GM18520 (cell line): Measurements from ENCODE around the gene ZNF626.
A peak's percentile ranks its signal among the peaks of the same experiment; 100 is the strongest.
"Not testable (repeated sequence)": the region's sequence is repeated elsewhere in the genome, so short reads cannot be mapped to it uniquely, and the experiment has no call there.

Experiments used
- ATAC-seq: cut with Tn5 transposase; IDR thresholded peaks from one replicate; pipeline ENCODE4 v1.9.1; 2021; ENCODE audit not compliant: unreplicated experiment

ZNF626 gene

GRCh38 chr19:20661150-20661819 lies at the start of gene ZNF626:
Gene ZNF626 (minus strand): TSS chr19:20661571. CDS start chr19:20661446, 125 bp downstream.
- ATAC-seq, result peak; percentile 92

DNA sequence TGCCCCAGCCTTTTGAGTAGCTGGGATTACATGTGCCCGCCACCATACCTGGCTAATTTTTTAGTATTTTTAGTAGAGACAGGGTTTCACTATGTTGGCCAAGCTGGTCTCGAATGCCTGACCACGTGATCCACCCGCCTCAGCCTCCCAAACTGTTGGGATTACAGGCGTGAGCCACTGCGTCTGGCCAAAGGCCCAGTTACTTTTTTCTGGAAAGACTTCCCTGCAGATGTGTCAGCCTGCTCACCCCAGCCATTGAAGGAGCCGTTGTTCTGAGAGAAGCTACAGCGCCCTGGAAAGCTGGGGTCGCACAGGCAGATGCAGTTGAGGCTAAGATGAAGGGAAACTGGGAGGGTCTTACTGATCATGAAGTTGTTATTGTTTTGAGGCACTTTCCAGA lies 7.9 kb upstream of the ZNF626 start:
- ATAC-seq, result no peak

DNA sequence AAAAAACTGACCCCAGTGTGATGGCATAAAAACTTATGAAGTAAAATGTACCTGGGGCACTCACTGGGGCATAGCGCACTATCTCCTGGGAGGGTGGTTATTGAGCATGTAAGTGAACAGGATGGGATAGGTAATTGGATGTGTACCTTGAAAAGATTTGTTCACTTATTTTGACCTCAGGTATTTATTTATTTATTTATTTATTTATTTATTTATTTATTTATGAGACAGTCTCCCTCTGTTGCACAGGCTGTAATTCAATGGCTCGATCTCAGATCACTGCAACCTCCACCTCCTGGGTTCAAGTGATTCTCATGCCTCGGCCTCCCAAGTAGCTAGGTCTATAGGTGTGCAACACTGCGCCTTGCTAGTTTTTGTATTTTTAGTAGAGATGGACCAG lies 5.9 kb upstream of the ZNF626 start:
- no peak for ATAC-seq

GRCh38 chr19:20664901-20665781 lies 3.8 kb upstream of the ZNF626 start:
- ATAC-seq, result no peak

DNA sequence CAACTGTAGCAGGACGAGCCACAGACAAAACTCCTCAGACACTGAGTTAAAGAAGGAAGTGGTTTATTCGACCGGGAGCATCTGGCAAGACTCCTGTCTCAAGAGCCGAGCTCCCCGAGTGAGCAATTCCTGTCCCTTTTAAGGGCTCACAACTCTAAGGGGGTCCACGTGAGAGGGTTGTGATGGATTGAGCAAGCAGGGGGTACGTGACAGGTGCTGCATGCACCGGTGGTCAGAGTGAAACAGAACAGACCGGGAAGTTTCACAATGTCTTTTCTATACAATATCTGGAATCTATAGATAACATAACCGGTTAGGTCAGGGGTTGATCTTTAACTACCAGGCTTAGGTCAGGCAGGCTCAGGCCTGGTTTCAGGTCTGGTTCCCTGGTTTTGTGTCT lies 3.1 kb upstream of the ZNF626 start:
- ATAC-seq, result not testable (repeated sequence)

- no peak for ATAC-seq
Observed at GRCh38 chr19:20662421-20663105, 1.2 kb upstream of the ZNF626 start.

DNA sequence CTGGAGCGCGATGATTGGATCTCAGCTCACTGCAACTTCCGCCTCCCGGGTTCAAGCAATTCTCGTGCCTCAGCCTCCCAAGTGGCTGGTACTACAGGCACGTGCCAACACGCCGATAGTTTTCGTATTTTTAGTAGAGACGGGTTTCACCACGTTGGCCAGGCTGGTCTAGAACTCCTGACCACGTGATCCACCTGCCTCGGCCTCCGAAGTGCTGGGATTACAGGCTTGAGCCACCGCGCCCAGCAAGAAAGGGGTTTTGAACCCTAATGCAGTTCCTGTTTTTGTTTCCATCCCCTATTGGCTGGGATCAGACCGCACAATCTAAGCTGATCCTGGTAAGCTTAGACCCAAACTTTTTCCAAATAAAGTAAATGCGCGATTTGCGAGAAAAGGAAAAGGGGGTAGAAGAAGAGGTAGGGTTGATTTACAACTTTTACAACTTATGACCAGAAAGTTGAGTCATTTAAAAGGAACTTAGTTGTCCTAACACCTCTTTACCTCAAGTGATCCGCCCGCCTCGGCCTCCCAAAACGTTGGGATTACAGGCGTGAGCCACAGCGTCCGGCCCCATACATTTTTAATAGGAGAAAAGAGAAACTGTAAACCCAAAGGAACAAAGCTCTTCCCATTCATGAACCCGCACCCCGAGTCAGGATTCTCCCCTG lies 764 bp downstream of the ZNF626 start:
- no peak for ATAC-seq

GRCh38 chr19:20640545-20640944 lies 20.8 kb downstream of the ZNF626 start:
- ATAC-seq, result no peak

DNA sequence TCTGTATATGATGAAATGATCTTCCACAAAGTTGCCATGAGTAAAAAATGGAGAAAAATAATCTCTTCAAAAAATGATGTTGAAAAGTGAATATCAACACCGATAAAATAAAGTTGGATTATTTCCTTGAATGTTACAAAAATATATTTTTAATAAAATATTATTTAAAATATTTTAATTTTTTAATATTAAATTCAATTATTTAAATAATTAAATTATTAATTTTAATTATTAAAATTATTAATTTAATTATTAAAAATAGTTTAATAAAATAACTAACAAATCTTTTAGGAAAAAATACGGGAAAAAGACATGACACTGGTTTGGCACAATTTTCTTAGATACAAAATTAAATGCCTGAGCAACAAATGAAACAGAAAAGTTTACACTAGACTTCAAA lies 21.3 kb downstream of the ZNF626 start:
- ATAC-seq, result no peak

- ATAC-seq, result not testable (repeated sequence)
Observed at GRCh38 chr19:20624560-20624959, 36.8 kb downstream of the ZNF626 start.

DNA sequence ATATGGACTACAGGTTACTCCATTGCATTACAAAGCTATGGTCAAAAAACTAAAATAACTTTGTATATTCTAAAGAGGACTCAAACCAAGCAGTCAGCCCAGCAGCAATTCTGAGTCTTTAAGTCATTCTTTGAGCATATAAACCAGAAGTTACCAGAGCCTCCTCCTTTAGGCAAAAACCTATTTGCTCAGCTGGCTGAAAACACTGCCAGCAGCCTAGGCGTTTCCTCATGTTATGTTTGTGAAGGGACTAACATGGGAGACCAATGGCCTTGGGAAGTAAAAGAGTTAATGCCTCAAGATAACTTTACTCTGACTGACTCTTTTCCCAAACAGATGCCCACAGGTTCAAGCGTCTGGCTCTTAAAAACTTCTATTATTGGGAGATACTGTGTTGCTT lies 45.3 kb downstream of the ZNF626 start:
- no peak for ATAC-seq

DNA sequence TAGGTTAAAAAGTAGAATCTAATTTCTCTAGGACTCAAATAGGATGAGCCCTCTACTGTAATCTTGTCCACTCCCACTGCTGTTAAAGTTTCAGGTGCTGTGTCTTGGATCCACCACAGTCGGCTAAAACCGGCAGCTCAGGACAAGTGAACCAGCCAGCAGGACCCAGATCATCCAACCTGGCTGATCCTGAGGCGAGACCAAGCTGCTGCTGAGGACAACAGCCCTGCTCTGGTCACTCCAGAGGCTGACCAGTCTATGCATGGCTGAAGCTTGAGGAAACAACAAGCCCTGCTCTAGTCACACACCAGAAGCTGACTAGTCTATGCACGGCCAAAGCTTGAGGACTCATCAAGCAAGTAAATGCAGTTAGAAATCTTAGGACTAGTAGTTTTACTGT lies 46.4 kb downstream of the ZNF626 start:
- not testable (repeated sequence) for ATAC-seq

DNA sequence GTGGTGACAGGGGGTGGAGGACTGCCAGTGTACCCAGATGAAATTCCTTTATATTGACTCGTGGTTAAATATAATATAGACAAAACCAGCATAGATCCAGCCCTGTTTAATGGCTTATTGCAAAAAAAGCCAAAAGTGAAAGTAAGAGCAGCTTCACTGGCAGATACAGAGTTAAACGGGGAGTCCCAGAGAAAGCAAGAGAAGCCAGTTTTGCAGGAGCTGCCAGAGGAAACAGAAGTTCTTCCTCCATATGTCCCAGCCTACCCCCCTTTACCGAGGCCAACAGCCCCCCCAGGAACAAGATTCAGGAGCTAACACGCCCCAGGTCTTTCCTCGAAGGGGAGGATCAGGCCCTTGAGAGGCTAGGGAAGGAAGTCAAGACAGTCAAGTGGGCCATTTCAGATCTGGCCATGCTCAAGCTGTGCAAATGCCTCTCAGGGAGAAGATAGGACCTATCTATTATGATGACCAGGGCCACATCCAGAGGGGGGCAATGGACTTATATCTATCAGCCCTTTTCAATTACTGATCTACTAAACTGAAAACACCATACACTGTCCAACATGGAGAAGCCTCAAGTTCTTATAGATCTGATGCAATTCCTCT lies 48.6 kb downstream of the ZNF626 start:
- ATAC-seq, result no peak

DNA sequence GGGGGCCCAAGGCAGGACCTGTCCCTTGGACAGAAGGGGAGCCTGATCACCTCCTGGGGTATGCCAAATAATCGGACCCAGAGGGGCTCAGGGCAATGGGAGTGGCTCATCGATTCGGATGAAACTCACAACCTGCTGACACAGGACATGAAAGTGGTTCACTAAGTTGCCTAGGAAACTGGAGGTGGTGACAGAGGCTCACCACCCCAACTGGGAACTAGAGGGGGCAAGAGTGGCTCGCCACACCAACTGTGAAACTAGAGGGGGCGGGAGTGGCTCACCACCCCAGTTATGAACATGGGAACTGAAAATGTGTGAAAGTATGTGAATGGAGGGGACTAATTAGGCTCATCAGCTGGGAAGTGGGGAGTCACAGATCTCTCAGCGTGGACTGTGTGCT lies 49.5 kb downstream of the ZNF626 start:
- ATAC-seq, result no peak

- ATAC-seq, result no peak
Observed at GRCh38 chr19:20607943-20608342, 53.4 kb downstream of the ZNF626 start.
